ENCODE results near the gene MFAP4.

Gene MFAP4

GRCh38 chr17:19383681-19384470, 3.1 kb downstream of the MFAP4 start:
- DNase-seq, result no peak

GRCh38 chr17:19382531-19383444, 4.2 kb downstream of the MFAP4 start:
- no peak for DNase-seq

- DNase-seq, result no peak
Observed at GRCh38 chr17:19381741-19382444, 5.1 kb downstream of the MFAP4 start.

GRCh38 chr17:19381361-19381740, 5.6 kb downstream of the MFAP4 start:
- no peak for DNase-seq

- no peak for DNase-seq
Observed at GRCh38 chr17:19380481-19381301, 6.3 kb downstream of the MFAP4 start.

GRCh38 chr17:19379361-19380065, 7.5 kb downstream of the MFAP4 start:
- no peak for DNase-seq

- no peak for DNase-seq
Observed at GRCh38 chr17:19378416-19379360, 8.3 kb downstream of the MFAP4 start, which contains the start of gene MAPK7. MAPK7 (plus strand) TSS chr17:19378498; CDS start chr17:19378901, 403 bp downstream.

- DNase-seq, result peak; percentile 97
Observed at GRCh38 chr17:19377602-19378415, 9.2 kb downstream of the MFAP4 start.

GRCh38 chr17:19376811-19377210, 10.2 kb downstream of the MFAP4 start:
- DNase-seq, result no peak

GRCh38 chr17:19375732-19376131, 11.3 kb downstream of the MFAP4 start:
- DNase-seq, result no peak

GRCh38 chr17:19374136-19374535, 12.9 kb downstream of the MFAP4 start:
- DNase-seq, result no peak

- no peak for DNase-seq
Observed at GRCh38 chr17:19372866-19373504, 14.0 kb downstream of the MFAP4 start.

- DNase-seq, result no peak
Observed at GRCh38 chr17:19372439-19372838, 14.6 kb downstream of the MFAP4 start.

- no peak for DNase-seq
Observed at GRCh38 chr17:19372011-19372370, 15.0 kb downstream of the MFAP4 start.

- DNase-seq, result no peak
Observed at GRCh38 chr17:19371259-19372010, 15.6 kb downstream of the MFAP4 start.

- DNase-seq, result no peak
Observed at GRCh38 chr17:19370493-19370960, 16.5 kb downstream of the MFAP4 start.

GRCh38 chr17:19369846-19370492, 17.0 kb downstream of the MFAP4 start:
- no peak for DNase-seq
